Breast epithelium (tissue), 4 donors: Measurements from ENCODE around the gene ZC3H12D. TPM values are rescaled to one million over a fixed set of nuclear protein-coding genes. Genes with fewer than 3 reads are reported as not detected.
"Not testable (repeated sequence)": the region's sequence is repeated elsewhere in the genome, so short reads cannot be mapped to it uniquely, and the experiment has no call there.

ENCODE experiments used
- DNase-seq, 2 donors: peaks; one replicate each; pipeline ENCODE4 v3.0.0-alpha.2; 2019; ENCODE audit warnings: low spot score in 2 of 2
- H3K27ac ChIP-seq, 2 donors: fragments of 200-600 bp; sonication (generic) in 1 of 2; one replicate each; pipeline ENCODE4 v1.5.1; 2016 to 2019; ENCODE audit warnings: mild to moderate bottlenecking in 1 of 2
- H3K27me3 ChIP-seq, 2 donors: fragments of 200-600 bp; sonication (generic) in 1 of 2; one replicate each; pipeline versions ENCODE4 v1.5.1 to v1.6.0; 2017 to 2019; ENCODE audit warnings: control low read depth in 1 of 2, mild to moderate bottlenecking in 1 of 2
- H3K36me3 ChIP-seq: fragments of 200-600 bp; one replicate; pipeline ENCODE4 v1.5.1; 2019
- H3K4me1 ChIP-seq, 2 donors: fragments of 200-600 bp; sonication (generic); one replicate each; pipeline ENCODE4 v1.5.1; 2016 to 2019; ENCODE audit warnings: control low read depth in 1 of 2
- H3K4me3 ChIP-seq, 3 donors: fragments of 200-600 bp; sonication (generic); 1 replicate in 2 of 3; 2 replicates in 1 of 3; pipeline ENCODE4 v1.5.1; 2016 to 2019; ENCODE audit warnings: mild to moderate bottlenecking in 3 of 3, moderate library complexity in 2 of 3
- H3K9me3 ChIP-seq, 2 donors: fragments of 200-600 bp; sonication (generic) in 1 of 2; one replicate each; pipeline ENCODE4 v1.5.1; 2016 to 2019; ENCODE audit warnings: control low read depth in 1 of 2
- POLR2A ChIP-seq: fragments of 450-650 bp; IDR thresholded peaks from one replicate; pipeline ENCODE4 v1.6.1; 2016; ENCODE audit warnings: antibody characterized with exemption, mild to moderate bottlenecking, moderate library complexity
- POLR2AphosphoS5 ChIP-seq, 3 donors: sonication (generic); formaldehyde crosslinking; IDR thresholded peaks; one replicate each; pipeline ENCODE4 v1.6.1; 2017; ENCODE audit warnings: antibody characterized with exemption in 3 of 3
- intact Hi-C: fragments of 100-400 bp; cut with DNase I; formaldehyde crosslinking; loops from one replicate; pipeline ENCODE4 v1.15.1; 2023; ENCODE audit warnings: low total_unique reads
- total RNA-seq, 3 donors: library from RNA; depleted of rRNA; stranded (reverse); fragments of >200 nt; gene quantifications; one replicate each; pipeline ENCODE4 v1.1.0, GENCODE V29; 2016
- TF ChIP-seq, protein P1 (sequence below), 3 donors: fragments of 450-650 bp; IDR thresholded peaks; one replicate each; pipeline ENCODE4 v1.5.1; 2016 to 2017; ENCODE audit warnings: antibody characterized with exemption in 3 of 3, mild to moderate bottlenecking in 3 of 3, moderate library complexity in 3 of 3

ZC3H12D gene
- total RNA-seq, 3 donors from 2014 or later, result 2.3 to 6.4 (median 3.8) TPM

DNA sequence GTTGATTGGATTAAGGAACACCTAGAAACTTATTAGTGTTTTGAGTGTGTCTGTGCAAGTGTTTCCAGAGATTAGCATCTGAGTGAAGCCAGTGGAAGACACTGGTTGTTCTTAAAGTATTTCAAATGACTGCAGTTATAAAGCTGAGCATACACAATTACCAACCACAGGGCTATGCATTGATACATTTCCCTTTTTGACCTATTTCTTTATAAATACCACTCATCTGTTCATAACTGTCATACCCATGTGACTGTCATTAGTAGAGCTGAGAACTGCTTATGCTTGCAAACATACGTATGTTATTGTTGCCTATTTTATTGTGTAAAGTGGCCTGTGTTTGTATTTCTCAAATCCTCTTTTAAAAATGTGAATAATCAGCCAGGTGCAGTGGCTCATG lies 15.3 kb upstream of the ZC3H12D start:
- no peaks in the 10 kb centered on the region for H3K27me3 ChIP-seq
- no peak overlapping the region for H3K4me3 ChIP-seq
- H3K9me3 ChIP-seq, result no peaks in the 10 kb centered on the region
- H3K27ac ChIP-seq, result no peak overlapping the region
- H3K36me3 ChIP-seq, result no peaks in the 10 kb centered on the region
- DNase-seq, result no peak
- H3K4me1 ChIP-seq, result no peaks in the 10 kb centered on the region
- intact Hi-C loops, result no loop called here
- TF ChIP-seq, protein P1, sequence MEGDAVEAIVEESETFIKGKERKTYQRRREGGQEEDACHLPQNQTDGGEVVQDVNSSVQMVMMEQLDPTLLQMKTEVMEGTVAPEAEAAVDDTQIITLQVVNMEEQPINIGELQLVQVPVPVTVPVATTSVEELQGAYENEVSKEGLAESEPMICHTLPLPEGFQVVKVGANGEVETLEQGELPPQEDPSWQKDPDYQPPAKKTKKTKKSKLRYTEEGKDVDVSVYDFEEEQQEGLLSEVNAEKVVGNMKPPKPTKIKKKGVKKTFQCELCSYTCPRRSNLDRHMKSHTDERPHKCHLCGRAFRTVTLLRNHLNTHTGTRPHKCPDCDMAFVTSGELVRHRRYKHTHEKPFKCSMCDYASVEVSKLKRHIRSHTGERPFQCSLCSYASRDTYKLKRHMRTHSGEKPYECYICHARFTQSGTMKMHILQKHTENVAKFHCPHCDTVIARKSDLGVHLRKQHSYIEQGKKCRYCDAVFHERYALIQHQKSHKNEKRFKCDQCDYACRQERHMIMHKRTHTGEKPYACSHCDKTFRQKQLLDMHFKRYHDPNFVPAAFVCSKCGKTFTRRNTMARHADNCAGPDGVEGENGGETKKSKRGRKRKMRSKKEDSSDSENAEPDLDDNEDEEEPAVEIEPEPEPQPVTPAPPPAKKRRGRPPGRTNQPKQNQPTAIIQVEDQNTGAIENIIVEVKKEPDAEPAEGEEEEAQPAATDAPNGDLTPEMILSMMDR (IDR thresholded peaks at IDR 0.05), result no peak
- TF ChIP-seq POLR2AphosphoS5 (IDR thresholded peaks at IDR 0.05) (no peak), POLR2A (no peak)

DNA sequence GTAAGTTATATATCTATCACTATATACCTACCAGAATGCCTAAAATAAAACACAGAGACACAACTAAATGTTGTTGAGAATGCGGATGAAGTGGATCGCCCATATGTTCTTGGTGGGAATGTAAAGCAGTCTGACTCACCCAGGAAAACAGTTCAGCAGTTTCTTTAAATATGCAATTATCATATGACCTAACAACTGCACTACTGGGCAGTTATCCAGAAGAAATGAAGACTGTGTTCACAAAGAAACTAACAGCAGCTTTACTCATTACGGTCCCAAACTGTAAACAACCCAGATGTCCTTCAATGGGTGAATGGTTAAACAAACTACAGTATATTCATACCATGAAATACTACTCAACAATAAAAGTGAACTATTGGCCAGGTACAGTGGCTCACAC lies 14.3 kb upstream of the ZC3H12D start:
- Histone ChIP-seq H3K27ac (no peak overlapping the region), H3K4me1 (no peaks in the 10 kb centered on the region), H3K9me3 (no peaks in the 10 kb centered on the region), H3K4me3 (no peak overlapping the region), H3K27me3 (no peaks in the 10 kb centered on the region), H3K36me3 (no peaks in the 10 kb centered on the region)
- intact Hi-C loops, result no loop called here
- DNase-seq, result no peak
- TF ChIP-seq, protein P1 (IDR thresholded peaks at IDR 0.05), result no peak
- TF ChIP-seq POLR2AphosphoS5 (IDR thresholded peaks at IDR 0.05), result no peak
- TF ChIP-seq POLR2A, result no peak

DNA sequence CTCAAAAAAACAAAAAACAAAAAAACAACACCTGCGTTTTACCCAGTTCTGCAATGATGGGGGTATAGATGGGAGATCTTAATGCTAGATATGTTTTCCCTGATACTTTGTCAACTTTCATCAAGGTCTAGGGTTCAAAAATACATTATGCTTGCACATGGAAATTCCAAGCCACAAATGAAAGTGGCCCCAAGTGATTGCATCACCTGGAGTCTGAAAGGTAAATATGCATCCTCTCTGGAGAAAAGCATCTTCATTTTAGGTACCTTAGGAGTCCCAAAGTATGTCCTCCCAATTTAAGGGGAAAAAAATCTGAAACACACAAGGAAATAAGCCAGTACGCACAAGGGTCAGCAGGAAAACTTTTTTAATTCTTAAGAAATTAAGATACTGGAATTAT lies 12.6 kb upstream of the ZC3H12D start:
- no peaks in the 10 kb centered on the region for H3K9me3 ChIP-seq
- intact Hi-C loops, result no loop called here
- H3K4me3 ChIP-seq, result no peak overlapping the region
- no peaks in the 10 kb centered on the region for H3K27me3 ChIP-seq
- no peak overlapping the region for H3K27ac ChIP-seq
- H3K36me3 ChIP-seq, result no peaks in the 10 kb centered on the region
- TF ChIP-seq POLR2A (no peak), POLR2AphosphoS5 (IDR thresholded peaks at IDR 0.05) (no peak)
- TF ChIP-seq, protein P1 (IDR thresholded peaks at IDR 0.05), result no peak
- DNase-seq, result no peak
- H3K4me1 ChIP-seq, result no peaks in the 10 kb centered on the region

DNA sequence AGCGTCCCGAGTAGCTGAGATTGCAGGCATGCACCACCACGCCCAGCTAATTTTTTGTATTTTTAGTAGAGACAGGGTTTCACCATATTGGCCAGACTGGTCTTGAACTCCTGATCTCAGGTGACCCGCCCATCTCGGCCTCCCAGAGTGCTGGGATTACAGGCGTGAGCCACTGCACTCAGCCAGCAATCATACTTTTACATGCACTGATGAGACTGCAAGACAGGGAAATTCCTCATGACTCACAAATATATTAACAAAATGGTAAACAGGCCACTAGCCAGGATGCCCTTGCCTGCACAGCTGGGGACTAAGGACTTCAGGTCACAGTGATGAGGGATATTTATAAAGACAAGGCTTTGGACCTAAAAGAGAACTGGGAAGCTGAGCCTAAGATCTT lies 11.8 kb upstream of the ZC3H12D start:
- H3K27me3 ChIP-seq, H3K4me3 ChIP-seq, H3K9me3 ChIP-seq, H3K36me3 ChIP-seq, intact Hi-C loops, DNase-seq, H3K27ac ChIP-seq, H3K4me1 ChIP-seq: not testable (repeated sequence)

DNA sequence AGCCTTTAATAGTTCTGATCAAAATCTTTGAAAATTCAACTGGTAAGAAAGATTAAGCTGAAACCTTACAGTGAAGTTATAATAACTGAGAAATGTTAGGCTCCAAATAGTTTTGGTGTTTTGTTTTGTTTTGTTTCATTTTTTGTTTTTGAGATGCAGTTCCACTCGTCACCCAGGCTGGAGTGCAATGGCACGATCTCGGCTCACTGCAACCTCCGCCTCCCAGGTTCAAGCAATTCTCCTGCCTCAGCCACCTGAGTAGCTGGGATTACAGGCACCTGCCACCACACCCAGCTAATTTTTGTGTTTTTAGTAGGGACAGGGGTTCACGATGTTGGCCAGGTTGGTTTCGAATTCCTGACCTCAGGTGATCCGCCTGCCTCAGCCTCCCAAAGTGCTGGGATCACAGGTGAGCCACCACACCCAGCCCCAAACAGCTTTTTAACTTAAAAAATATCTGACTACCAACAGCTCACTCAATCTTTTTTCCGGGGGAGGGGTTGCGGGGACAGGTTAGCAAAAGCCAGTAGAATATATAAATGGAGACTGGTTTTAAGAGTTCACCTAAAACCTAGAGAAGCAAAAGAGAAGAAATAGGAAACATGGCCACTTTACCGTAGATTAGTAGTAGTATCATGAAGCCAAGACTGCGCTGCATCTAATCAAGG lies 10.7 kb upstream of the ZC3H12D start:
- H3K27me3 ChIP-seq, H3K4me3 ChIP-seq, H3K27ac ChIP-seq, DNase-seq, H3K9me3 ChIP-seq, H3K4me1 ChIP-seq, intact Hi-C loops, H3K36me3 ChIP-seq: not testable (repeated sequence)

DNA sequence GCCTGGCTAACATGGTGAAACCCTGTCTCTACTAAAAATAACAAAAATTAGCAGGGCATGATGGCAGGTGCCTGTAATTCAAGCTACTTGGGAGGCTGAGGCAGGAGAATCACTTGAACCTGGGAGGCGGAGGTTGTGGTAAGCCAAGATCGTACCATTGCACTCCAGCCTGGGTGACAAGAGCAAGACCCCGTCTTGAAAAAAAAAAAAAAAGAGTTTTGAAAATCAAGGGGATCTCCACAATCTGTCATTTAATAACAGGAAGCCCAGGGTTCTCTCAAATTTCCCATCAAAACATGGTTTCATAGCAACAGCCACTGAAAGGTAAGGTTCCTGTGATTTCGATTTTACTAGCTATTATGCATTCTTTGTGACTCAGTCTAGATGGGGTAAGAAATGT lies 10.0 kb upstream of the ZC3H12D start:
- H3K4me3 ChIP-seq, H3K27ac ChIP-seq, H3K9me3 ChIP-seq, H3K27me3 ChIP-seq, H3K36me3 ChIP-seq, H3K4me1 ChIP-seq, DNase-seq, intact Hi-C loops: not testable (repeated sequence)

DNA sequence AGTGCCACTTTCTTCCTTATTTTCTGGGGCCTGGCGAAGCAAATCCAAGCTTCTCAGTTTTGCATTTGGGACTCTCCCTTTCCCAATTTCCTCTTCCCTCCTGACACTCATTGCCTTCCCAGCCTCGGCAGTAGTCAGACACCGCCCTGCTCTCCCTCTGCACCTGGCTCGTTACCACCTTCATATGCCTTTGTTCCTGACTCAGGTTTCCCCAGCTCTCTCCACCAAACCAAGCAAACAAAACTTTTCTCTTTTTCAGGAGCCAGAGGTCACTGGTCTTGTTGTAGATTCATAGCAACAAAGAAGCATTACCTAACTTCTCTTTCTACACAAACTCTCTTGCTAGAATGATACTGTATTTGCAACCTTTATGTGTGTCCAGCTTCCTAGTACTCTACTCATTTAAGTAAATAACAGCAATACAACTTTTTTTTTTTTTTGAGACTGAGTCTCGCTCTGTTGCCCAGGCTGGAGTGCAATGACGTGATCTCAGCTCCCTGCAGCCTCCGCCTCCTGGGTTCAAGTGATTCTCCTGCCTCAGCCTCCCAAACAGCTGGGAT lies 9.0 kb upstream of the ZC3H12D start:
- no peak overlapping the region for H3K4me3 ChIP-seq
- no peaks in the 10 kb centered on the region for H3K27me3 ChIP-seq
- no peaks in the 10 kb centered on the region for H3K9me3 ChIP-seq
- no peak for TF ChIP-seq POLR2AphosphoS5 (IDR thresholded peaks at IDR 0.05)
- no peak for TF ChIP-seq POLR2A
- TF ChIP-seq, protein P1 (IDR thresholded peaks at IDR 0.05), result no peak
- no peaks in the 10 kb centered on the region for H3K4me1 ChIP-seq
- no peak for DNase-seq
- intact Hi-C loops, result no loop called here
- no peaks in the 10 kb centered on the region for H3K36me3 ChIP-seq
- no peak overlapping the region for H3K27ac ChIP-seq
